Stomach (tissue), 9 donors: ENCODE measurements around the gene C19orf81. TPM values are rescaled to one million over a fixed set of nuclear protein-coding genes. Genes with fewer than 3 reads are reported as not detected.

ENCODE experiments used
- DNase-seq, 2 donors: peaks; one replicate each; pipeline versions ENCODE4 v3.0.0 to v3.0.0-alpha.2; 2013 to 2019
- H3K27ac ChIP-seq, 5 donors: fragments of 200-600 bp in 4 of 5; sonication (generic) in 4 of 5; one replicate each; pipeline ENCODE4 v1.5.1; 2013 to 2019; ENCODE audit warnings: mild to moderate bottlenecking in 1 of 5, moderate library complexity in 1 of 5
- H3K27me3 ChIP-seq, 3 donors: fragments of 200-600 bp; sonication (generic); one replicate each; pipeline ENCODE4 v1.5.1; 2017 to 2019; ENCODE audit warnings: mixed run types in 1 of 3
- H3K36me3 ChIP-seq, 4 donors: fragments of 200-600 bp; sonication (generic); 1 replicate in 3 of 4; 2 replicates in 1 of 4; pipeline ENCODE4 v1.5.1; 2016 to 2019
- H3K4me1 ChIP-seq, 4 donors: fragments of 200-600 bp; sonication (generic); one replicate each; pipeline ENCODE4 v1.5.1; 2016 to 2019
- H3K4me3 ChIP-seq, 4 donors: fragments of 200-600 bp; sonication (generic) in 3 of 4; one replicate each; pipeline ENCODE4 v1.5.1; 2016 to 2019; ENCODE audit warnings: mild to moderate bottlenecking in 1 of 4
- H3K9me3 ChIP-seq, 4 donors: fragments of 200-600 bp; sonication (generic); one replicate each; pipeline ENCODE4 v1.5.1; 2016 to 2019
- CTCF ChIP-seq, 7 experiments: fragments of 450-650 bp in 4 of 7; fragments of 200-600 bp in 3 of 7; sonication (generic) in 3 of 7; IDR thresholded peaks; one replicate each; pipeline ENCODE4 v1.5.1; 2016 to 2019; ENCODE audit warnings: antibody characterized with exemption in 7 of 7, control low read depth in 2 of 7, mild to moderate bottlenecking in 1 of 7
- EP300 ChIP-seq: sonication (generic); formaldehyde crosslinking; IDR thresholded peaks from one replicate; pipeline ENCODE4 v1.6.1; 2017; ENCODE audit warnings: antibody characterized with exemption
- POLR2A ChIP-seq, 4 donors: fragments of 450-650 bp; IDR thresholded peaks; one replicate each; pipeline ENCODE4 v1.6.1; 2016; ENCODE audit warnings: antibody characterized with exemption in 4 of 4, control low read depth in 2 of 4, mild to moderate bottlenecking in 1 of 4, moderate library complexity in 1 of 4
- POLR2AphosphoS5 ChIP-seq, 3 donors: sonication (generic); formaldehyde crosslinking; IDR thresholded peaks; one replicate each; pipeline ENCODE4 v1.6.1; 2016; ENCODE audit warnings: antibody characterized with exemption in 3 of 3
- WGBS, 5 donors: extraction: QIAGEN DNeasy Blood & Tissue Kit in 3 of 5; methylation state at CpG; one replicate each; pipeline versions ENCODE4 v1.1.5 to v1.1.7; 2013 to 2018; 5-methylcytosine and 5-hydroxymethylcytosine counted together
- intact Hi-C: fragments of 100-400 bp; cut with DNase I; formaldehyde crosslinking; loops from one replicate; pipeline ENCODE4 v1.15.1; 2023; ENCODE audit warnings: low total_unique reads
- polyA plus RNA-seq, 3 donors: library from polyadenylated mRNA; stranded (reverse); fragments of 200-250 nt; gene quantifications; one replicate each; pipeline ENCODE4 v1.2.3, GENCODE V29; 2013
- total RNA-seq, 5 donors: library from RNA; depleted of rRNA; stranded (reverse); fragments of >200 nt; gene quantifications; one replicate each; pipeline versions ENCODE4 v1.1.0 to v1.2.3, GENCODE V29; 2014 to 2016
- donor health status: healthy with polysubstance abuse.
- donor health status: Bipolar disorder and iron deficiency.
- donor health status: healthy.

C19orf81 gene
- total and polyA plus RNA-seq, 8 donors, result 2.3 TPM; not detected in 7

- no peak for TF ChIP-seq EP300
- no peak for TF ChIP-seq POLR2A (IDR thresholded peaks at IDR 0.05)
- no peak for TF ChIP-seq POLR2AphosphoS5 (IDR thresholded peaks at IDR 0.05)
- TF ChIP-seq CTCF (IDR thresholded peaks at IDR 0.05), result no peak
- 33 to 80% (median 69%) methylated on average over 1 of the region's 1 CpG for WGBS, 5 donors
- Histone ChIP-seq H3K4me1 (peaks cover 0 to 7% (median 3%) of the 10 kb centered on the region in 4 donors), H3K27me3 (peaks cover 0 to 93% (median 22%) of the 10 kb centered on the region in 3 donors), H3K4me3 (no peak overlapping the region), H3K27ac (no peak overlapping the region), H3K36me3 (no peaks in the 10 kb centered on the region), H3K9me3 (peaks cover 0 to 10% (median 7%) of the 10 kb centered on the region in 4 donors)
- no peak for DNase-seq
- intact Hi-C loops, result no loop called here
Observed at GRCh38 chr19:50676625-50677197, 27.5 kb downstream of the C19orf81 start.

GRCh38 chr19:50677636-50678035 lies 28.4 kb downstream of the C19orf81 start:
- intact Hi-C loops, result no loop called here
- Histone ChIP-seq H3K4me3 (no peak overlapping the region), H3K36me3 (no peaks in the 10 kb centered on the region), H3K27me3 (peaks cover 0 to 93% (median 19%) of the 10 kb centered on the region in 3 donors), H3K9me3 (peaks cover 0 to 10% (median 7%) of the 10 kb centered on the region in 4 donors), H3K4me1 (peaks cover 0 to 7% (median 3%) of the 10 kb centered on the region in 4 donors), H3K27ac (no peak overlapping the region)
- no peak for TF ChIP-seq EP300
- no peak for TF ChIP-seq POLR2AphosphoS5 (IDR thresholded peaks at IDR 0.05)
- no peak for TF ChIP-seq POLR2A (IDR thresholded peaks at IDR 0.05)
- TF ChIP-seq CTCF (IDR thresholded peaks at IDR 0.05), result no peak
- DNase-seq, result no peak
- 39 to 49% (median 46%) methylated on average over 5 of the region's 5 CpGs for WGBS, 5 donors

GRCh38 chr19:50678323-50678722 lies 29.1 kb downstream of the C19orf81 start:
- Histone ChIP-seq H3K4me3 (no peak overlapping the region), H3K4me1 (peaks cover 0 to 7% (median 3%) of the 10 kb centered on the region in 4 donors), H3K36me3 (no peaks in the 10 kb centered on the region), H3K9me3 (peaks cover 0 to 10% (median 7%) of the 10 kb centered on the region in 4 donors), H3K27me3 (peaks cover 0 to 93% (median 13%) of the 10 kb centered on the region in 3 donors), H3K27ac (no peak overlapping the region)
- TF ChIP-seq EP300, result no peak
- TF ChIP-seq POLR2A (IDR thresholded peaks at IDR 0.05), result no peak
- no peak for TF ChIP-seq CTCF (IDR thresholded peaks at IDR 0.05)
- no peak for TF ChIP-seq POLR2AphosphoS5 (IDR thresholded peaks at IDR 0.05)
- no peak for DNase-seq
- WGBS, 5 donors, result 43 to 59% (median 57%) methylated on average over 3 of the region's 3 CpGs
- intact Hi-C loops, result no loop called here

GRCh38 chr19:50679177-50680125 lies 30.2 kb downstream of the C19orf81 start:
- intact Hi-C loops, result no loop called here
- peak; percentile 79 to 89 for DNase-seq
- Histone ChIP-seq H3K27ac (no peak overlapping the region), H3K36me3 (no peaks in the 10 kb centered on the region), H3K4me1 (peaks cover 0 to 7% (median 3%) of the 10 kb centered on the region in 4 donors), H3K4me3 (no peak overlapping the region), H3K9me3 (peaks cover 0 to 10% (median 7%) of the 10 kb centered on the region in 4 donors), H3K27me3 (peaks cover 0 to 93% (median 13%) of the 10 kb centered on the region in 3 donors)
- TF ChIP-seq POLR2AphosphoS5 (IDR thresholded peaks at IDR 0.05), result no peak
- TF ChIP-seq EP300, result no peak
- no peak for TF ChIP-seq POLR2A (IDR thresholded peaks at IDR 0.05)
- TF ChIP-seq CTCF (IDR thresholded peaks at IDR 0.05), result no peak
- WGBS, 5 donors, result 8 to 16% (median 14%) methylated on average over 23 of the region's 23 CpGs
